OCI-LY3 (cell line): ENCODE data around the gene CYB5D1.

Experiments used
- H2AFZ ChIP-seq: fragments of 200-600, 300-600 bp; shearing (Covaris generic); 2 replicates; pipeline ENCODE4 v1.6.0; 2014; ENCODE audit warnings: antibody characterized with exemption, low read depth, low read length
- H3K27ac ChIP-seq: fragments of 200-600, 300-600 bp; sonication (generic); 2 replicates; pipeline ENCODE4 v1.5.1; 2014; ENCODE audit warnings: mild to moderate bottlenecking, low read length, moderate library complexity, mixed read lengths
- H3K27me3 ChIP-seq: fragments of 200-600, 300-600 bp; sonication (generic); 2 replicates; pipeline ENCODE4 v1.6.1; 2014; ENCODE audit warnings: low read depth, low read length, mixed read lengths
- H3K36me3 ChIP-seq: fragments of 200-600, 300-600 bp; sonication (generic); replicated peaks from 2 replicates; pipeline ENCODE3; 2014; ENCODE audit warnings: low read depth, low read length, mixed read lengths
- H3K4me1 ChIP-seq: fragments of 300-600, 200-600 bp; sonication (generic); 2 replicates; pipeline ENCODE4 v1.6.1; 2014; ENCODE audit warnings: low read length, mixed read lengths
- H3K4me2 ChIP-seq: fragments of 200-600, 300-600 bp; sonication (generic); 2 replicates; pipeline ENCODE4 v1.6.1; 2014; ENCODE audit warnings: low read length, mixed read lengths
- H3K4me3 ChIP-seq: fragments of 300-600, 200-600 bp; sonication (generic); 2 replicates; pipeline ENCODE4 v1.5.1; 2014; ENCODE audit warnings: antibody characterized with exemption, mild to moderate bottlenecking, low read length, moderate library complexity
- H3K79me2 ChIP-seq: fragments of 300-600, 200-600 bp; shearing (Covaris generic); 2 replicates; pipeline ENCODE4 v1.6.1; 2014; ENCODE audit warnings: mild to moderate bottlenecking, low read length, mixed read lengths
- H3K9ac ChIP-seq: fragments of 300-600, 200-600 bp; shearing (Covaris generic); 2 replicates; pipeline ENCODE4 v1.6.0; 2014; ENCODE audit warnings: mild to moderate bottlenecking, low read length, moderate library complexity
- H3K9me3 ChIP-seq: fragments of 200-600, 300-600 bp; shearing (Covaris generic); 2 replicates; pipeline ENCODE4 v1.6.1; 2014; ENCODE audit warnings: low read length, mixed read lengths; ENCODE audit not compliant: insufficient read depth
- H4K20me1 ChIP-seq: fragments of 200-600, 300-600 bp; sonication (generic); 2 replicates; pipeline ENCODE4 v1.6.1; 2016; ENCODE audit warnings: low read length, mixed read lengths; ENCODE audit not compliant: insufficient read depth
- CTCF ChIP-seq: fragments of 200-600, 300-600 bp; sonication (generic); IDR thresholded peaks from 2 replicates; pipeline ENCODE4 v1.5.1; 2014; ENCODE audit warnings: antibody characterized with exemption, low read length, low read depth
- EZH2phosphoT487 ChIP-seq: fragments of 200-600 bp; shearing (Covaris generic); IDR thresholded peaks from 2 replicates; pipeline ENCODE4 v1.6.1; 2018; ENCODE audit warnings: antibody characterized with exemption, mixed run types, low read depth

The CYB5D1 gene

DNA sequence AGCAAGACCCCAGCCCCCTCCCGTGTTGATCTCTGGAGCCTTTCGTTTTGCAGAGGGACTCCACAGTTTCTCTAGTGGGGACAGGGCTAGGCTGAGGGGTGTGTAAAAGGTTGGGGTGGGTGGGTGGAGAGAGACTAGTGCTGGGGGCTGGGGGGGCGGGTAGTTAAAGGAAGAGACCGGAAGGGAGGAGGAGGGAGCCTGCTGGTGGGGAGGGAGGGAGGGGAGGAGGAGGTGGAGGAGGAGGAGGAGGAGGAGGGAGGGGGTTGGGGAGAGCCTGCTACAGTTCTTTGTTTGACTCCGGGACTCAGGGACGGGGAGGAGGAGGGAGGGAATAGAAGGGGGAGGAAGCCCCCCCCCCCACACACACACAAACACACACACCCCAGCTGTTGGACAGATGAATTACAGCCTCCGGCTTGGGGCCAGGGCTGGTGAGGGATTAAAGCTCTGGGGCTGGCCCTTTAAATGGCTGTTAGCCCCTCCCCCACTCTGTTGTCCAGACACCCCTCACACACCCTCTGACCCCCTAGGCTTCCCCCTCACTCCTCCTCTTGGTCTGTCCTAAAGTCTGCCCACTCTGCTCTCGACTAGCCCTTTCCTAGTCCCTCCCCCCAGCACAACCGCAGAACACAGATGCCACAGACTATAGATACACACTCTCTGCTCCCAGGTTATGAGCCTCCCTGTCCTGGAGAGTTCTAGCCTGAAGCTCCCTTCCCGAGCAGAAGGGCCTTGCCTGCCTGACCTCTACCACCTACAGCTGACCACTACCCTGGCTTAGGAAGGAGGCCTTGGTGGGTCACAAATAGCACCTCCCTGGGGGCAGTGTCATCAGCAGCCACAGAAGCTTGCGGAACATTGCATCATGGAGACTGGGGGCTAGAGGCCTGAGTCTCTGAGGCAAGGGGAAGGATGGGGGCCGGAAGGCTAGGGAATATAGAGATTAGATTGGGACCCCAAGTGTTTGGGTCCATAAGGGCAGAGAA lies 19.4 kb upstream of the CYB5D1 start:
- peaks cover 41% of the 10 kb centered on the region for H3K4me1 ChIP-seq
- peak overlapping the region; percentile 97 for H3K4me3 ChIP-seq
- no peaks in the 10 kb centered on the region for H3K9me3 ChIP-seq
- no peaks in the 10 kb centered on the region for H3K27me3 ChIP-seq
- H3K79me2 ChIP-seq, result peaks cover 65% of the 10 kb centered on the region
- peak overlapping the region; percentile 90 for H3K27ac ChIP-seq
- peak overlapping the region; percentile 96 for H3K4me2 ChIP-seq
- no peak overlapping the region for H2AFZ ChIP-seq
- H3K36me3 ChIP-seq, result no peaks in the 10 kb centered on the region
- TF ChIP-seq EZH2phosphoT487, result no peak
- no peak for TF ChIP-seq CTCF
- peaks cover 23% of the 10 kb centered on the region for H4K20me1 ChIP-seq
- H3K9ac ChIP-seq, result peak overlapping the region; percentile 96

DNA sequence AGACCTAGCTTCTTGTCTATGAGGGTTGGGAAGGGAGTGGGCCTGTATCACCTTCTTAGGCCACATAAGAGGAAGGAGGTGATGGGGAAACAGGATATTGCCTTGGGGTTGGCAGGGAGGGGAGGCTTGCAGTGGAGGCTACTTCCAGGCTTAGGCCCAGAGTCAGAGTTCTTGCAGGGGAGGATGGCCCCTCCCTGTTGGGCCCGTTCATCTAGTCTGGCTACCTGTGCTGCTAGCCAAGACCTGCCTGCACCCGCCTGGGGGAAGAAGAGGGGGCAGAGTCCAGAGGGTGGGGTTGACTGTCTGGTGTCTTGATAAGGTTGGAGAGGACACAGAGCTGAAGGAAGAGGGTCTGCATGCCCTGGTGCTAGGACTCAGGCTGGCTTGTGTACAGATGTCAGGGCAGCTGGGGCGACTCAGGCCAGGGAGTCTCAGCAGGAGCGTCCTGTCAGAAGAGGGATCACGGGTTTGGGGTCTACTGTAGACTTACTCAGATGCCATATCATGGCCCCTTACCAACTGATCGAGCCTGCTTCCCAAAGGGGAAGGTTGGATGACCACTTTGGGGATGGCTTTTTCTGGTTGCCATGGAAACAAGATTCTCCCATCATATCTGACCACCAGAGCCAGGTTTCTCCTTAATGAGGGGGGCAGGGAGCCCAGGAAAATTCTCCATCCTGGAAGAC lies 18.5 kb upstream of the CYB5D1 start:
- H3K79me2 ChIP-seq, result peaks cover 72% of the 10 kb centered on the region
- H3K27ac ChIP-seq, result peak overlapping the region; percentile 52
- peaks cover 39% of the 10 kb centered on the region for H3K4me1 ChIP-seq
- no peak overlapping the region for H2AFZ ChIP-seq
- peak overlapping the region; percentile 30; the same call in 1 of the 2 replicates for H3K9ac ChIP-seq
- peak overlapping the region; percentile 51; the same call in 1 of the 2 replicates for H3K4me3 ChIP-seq
- H3K4me2 ChIP-seq, result peak overlapping the region; percentile 51; the same call in 1 of the 2 replicates
- H3K27me3 ChIP-seq, result no peaks in the 10 kb centered on the region
- peaks cover 23% of the 10 kb centered on the region for H4K20me1 ChIP-seq
- TF ChIP-seq CTCF, result no peak
- no peak for TF ChIP-seq EZH2phosphoT487
- no peaks in the 10 kb centered on the region for H3K9me3 ChIP-seq
- no peaks in the 10 kb centered on the region for H3K36me3 ChIP-seq

- no peak overlapping the region for H3K27ac ChIP-seq
- H2AFZ ChIP-seq, result no peak overlapping the region
- peaks cover 39% of the 10 kb centered on the region for H3K4me1 ChIP-seq
- H3K4me3 ChIP-seq, result 0 out of 2 replicates have a peak overlapping the region, but pooled peaks have one; percentile 88
- no peak overlapping the region for H3K9ac ChIP-seq
- TF ChIP-seq CTCF (no peak), EZH2phosphoT487 (no peak)
- H3K36me3 ChIP-seq, result no peaks in the 10 kb centered on the region
- peak overlapping the region; percentile 96 for H3K4me2 ChIP-seq
- peaks cover 26% of the 10 kb centered on the region for H4K20me1 ChIP-seq
- H3K27me3 ChIP-seq, result no peaks in the 10 kb centered on the region
- H3K9me3 ChIP-seq, result no peaks in the 10 kb centered on the region
- H3K79me2 ChIP-seq, result peaks cover 78% of the 10 kb centered on the region
Measured at GRCh38 chr17:7839876-7840261, 17.9 kb upstream of the CYB5D1 start.

GRCh38 chr17:7840441-7840840 lies 17.4 kb upstream of the CYB5D1 start:
- peak overlapping the region; percentile 98 for H3K27ac ChIP-seq
- peaks cover 32% of the 10 kb centered on the region for H4K20me1 ChIP-seq
- H3K4me1 ChIP-seq, result peaks cover 43% of the 10 kb centered on the region
- H3K9me3 ChIP-seq, result no peaks in the 10 kb centered on the region
- peak overlapping the region; percentile 88 for H3K4me3 ChIP-seq
- H3K36me3 ChIP-seq, result peaks cover 5% of the 10 kb centered on the region
- H3K9ac ChIP-seq, result peak overlapping the region; percentile 99; the same call in 1 of the 2 replicates
- peaks cover 84% of the 10 kb centered on the region for H3K79me2 ChIP-seq
- no peak overlapping the region for H2AFZ ChIP-seq
- H3K4me2 ChIP-seq, result peak overlapping the region; percentile 96
- no peak for TF ChIP-seq EZH2phosphoT487
- TF ChIP-seq CTCF, result no peak
- H3K27me3 ChIP-seq, result no peaks in the 10 kb centered on the region
